Thymus (tissue), 11 donors: Measurements from ENCODE around the gene MAPRE2. TPM values are rescaled to one million over a fixed set of nuclear protein-coding genes. Genes with fewer than 3 reads are reported as not detected.

Experiments used
- DNase-seq, 9 donors: peaks; one replicate each; pipeline ENCODE4 v3.0.0-alpha.2; 2013; ENCODE audit warnings: low spot score in 9 of 9, low read depth in 6 of 9, missing footprints in 1 of 9
- H3K27ac ChIP-seq, 2 donors: one replicate each; pipeline ENCODE4 v1.5.1; 2013; ENCODE audit warnings: control low read depth in 1 of 2, low read depth in 1 of 2, low read length in 1 of 2, mild to moderate bottlenecking in 1 of 2, moderate library complexity in 1 of 2
- H3K27me3 ChIP-seq, 2 donors: one replicate each; pipeline ENCODE4 v1.5.1; 2013; ENCODE audit warnings: low read length in 1 of 2; ENCODE audit not compliant: control insufficient read depth in 2 of 2, insufficient read depth in 1 of 2
- H3K36me3 ChIP-seq, 2 donors: one replicate each; pipeline ENCODE4 v1.5.1; 2013; ENCODE audit warnings: low read length in 1 of 2, mild to moderate bottlenecking in 1 of 2, moderate library complexity in 1 of 2; ENCODE audit not compliant: control insufficient read depth in 2 of 2, insufficient read depth in 2 of 2
- H3K4me1 ChIP-seq, 2 donors: one replicate each; pipeline ENCODE4 v1.5.1; 2013; ENCODE audit warnings: low read length in 2 of 2; ENCODE audit not compliant: control insufficient read depth in 2 of 2, insufficient read depth in 2 of 2
- H3K4me3 ChIP-seq, 2 donors: one replicate each; pipeline ENCODE4 v1.5.1; 2013; ENCODE audit warnings: low read length in 2 of 2, control low read depth in 1 of 2, mild to moderate bottlenecking in 1 of 2
- H3K9me3 ChIP-seq, 2 donors: one replicate each; pipeline ENCODE4 v1.5.1; 2013; ENCODE audit warnings: low read length in 1 of 2, mild to moderate bottlenecking in 1 of 2; ENCODE audit not compliant: control insufficient read depth in 2 of 2, insufficient read depth in 1 of 2
- WGBS: extraction: QIAGEN DNeasy Blood & Tissue Kit; methylation state at CpG from one replicate; pipeline ENCODE4 v1.1.7; 2013; 5-methylcytosine and 5-hydroxymethylcytosine counted together
- polyA plus RNA-seq: library from polyadenylated mRNA; stranded (reverse); fragments of 200-250 nt; gene quantifications from one replicate; pipeline ENCODE4 v1.2.3, GENCODE V29; 2013
- total RNA-seq: library from RNA; stranded (reverse); fragments of 120-200 nt; gene quantifications from one replicate; pipeline ENCODE4 v1.2.4, GENCODE V29; 2013
- donor health status: healthy.

Gene MAPRE2
- total and polyA plus RNA-seq, 2 donors = 41.2 to 55.2 TPM

DNA sequence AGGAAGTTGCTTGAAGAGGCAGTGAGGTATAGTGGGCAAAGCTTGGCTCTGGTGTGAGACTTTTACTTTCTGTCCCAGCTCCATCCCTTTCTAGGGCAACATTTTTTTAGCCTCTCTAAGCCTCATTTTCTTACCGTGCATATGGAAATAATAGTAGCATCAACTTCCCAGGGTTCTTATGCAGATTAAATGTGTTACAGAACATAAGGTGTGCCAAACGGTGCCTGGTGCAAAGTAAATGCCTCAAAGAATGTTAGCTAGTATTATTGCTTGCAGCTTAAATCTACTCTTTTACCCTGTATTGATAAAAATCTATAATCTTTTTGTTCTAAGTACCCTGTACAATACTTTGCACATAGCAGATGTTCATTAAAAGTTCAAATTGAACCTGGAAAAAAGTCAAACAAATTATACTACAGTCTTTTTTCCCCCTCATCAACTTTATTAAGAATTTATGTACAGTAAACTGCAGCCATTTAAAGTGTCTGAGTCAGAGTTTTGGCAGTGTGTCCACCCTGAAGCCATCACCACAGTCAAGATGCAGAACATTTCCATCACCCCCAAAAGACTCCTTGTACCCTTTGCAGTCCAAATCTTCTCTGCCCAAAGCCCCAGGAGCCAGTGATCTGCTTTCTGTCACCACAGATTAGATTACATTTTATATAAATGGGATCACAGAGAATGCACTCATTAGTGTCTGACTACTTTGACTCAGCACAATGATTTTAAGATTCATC is 10.6 kb downstream of the MAPRE2 start:
- no peak for DNase-seq
- Histone ChIP-seq H3K36me3 (peaks cover 6% of the 10 kb centered on the region in 2 donors), H3K4me3 (no peak overlapping the region), H3K27ac (no peak overlapping the region), H3K4me1 (peaks cover 23 to 26% of the 10 kb centered on the region in 2 donors), H3K27me3 (no peaks in the 10 kb centered on the region), H3K9me3 (peaks cover 0 to 3% of the 10 kb centered on the region in 2 donors)
- WGBS = 99% methylated on average over 2 of the region's 2 CpGs

DNA sequence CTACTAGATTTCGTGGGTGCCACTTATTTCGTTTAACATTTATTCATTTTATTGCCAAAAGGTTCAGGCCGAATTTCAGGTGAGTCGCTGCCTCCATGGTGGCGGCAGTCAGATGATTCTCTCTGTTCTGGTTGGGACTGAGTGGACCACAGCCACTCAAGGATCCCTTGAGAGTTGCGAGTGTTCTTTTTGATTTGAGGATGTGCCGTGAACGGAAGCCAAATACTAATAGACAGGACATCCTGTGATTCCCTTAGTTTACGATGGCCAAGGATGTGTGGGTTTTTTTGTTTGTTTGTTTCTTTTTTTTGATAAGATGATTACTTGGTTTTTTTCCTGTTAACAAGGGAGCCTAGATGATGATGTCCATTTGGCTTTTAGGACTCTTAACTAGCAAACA is 13.2 kb downstream of the MAPRE2 start:
- H3K27ac ChIP-seq = no peak overlapping the region
- H3K9me3 ChIP-seq = peaks cover 0 to 3% of the 10 kb centered on the region in 2 donors
- peaks cover 0 to 3% of the 10 kb centered on the region in 2 donors for H3K36me3 ChIP-seq
- peaks cover 20 to 21% of the 10 kb centered on the region in 2 donors for H3K4me1 ChIP-seq
- DNase-seq = no peak
- H3K27me3 ChIP-seq = no peaks in the 10 kb centered on the region
- 97% methylated on average over 9 of the region's 9 CpGs for WGBS
- H3K4me3 ChIP-seq = no peak overlapping the region

DNA sequence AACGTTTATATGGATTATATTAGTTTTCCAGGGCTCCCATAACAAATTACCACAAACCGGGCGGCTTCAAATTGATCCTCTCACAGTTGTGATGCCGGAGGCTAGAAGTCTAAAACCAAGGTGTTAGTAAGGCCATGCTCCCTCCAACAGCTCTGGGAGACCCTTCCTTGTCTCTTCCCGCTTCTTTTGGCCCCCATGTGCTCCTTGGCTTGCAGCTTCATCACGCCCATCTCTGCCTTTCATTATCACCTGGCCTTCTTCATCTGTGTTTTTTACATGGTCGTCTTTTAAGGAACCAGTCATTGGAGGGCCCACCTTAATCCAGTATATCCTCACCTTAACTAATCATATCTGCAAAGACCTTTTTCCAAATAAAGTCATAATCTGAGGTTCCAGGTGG is 13.9 kb downstream of the MAPRE2 start:
- Histone ChIP-seq H3K4me3 (no peak overlapping the region), H3K36me3 (peaks cover 0 to 3% of the 10 kb centered on the region in 2 donors), H3K4me1 (peaks cover 17 to 20% of the 10 kb centered on the region in 2 donors), H3K27ac (no peak overlapping the region), H3K9me3 (peaks cover 0 to 3% of the 10 kb centered on the region in 2 donors), H3K27me3 (no peaks in the 10 kb centered on the region)
- 98% methylated on average over 7 of the region's 7 CpGs for WGBS
- no peak for DNase-seq

DNA sequence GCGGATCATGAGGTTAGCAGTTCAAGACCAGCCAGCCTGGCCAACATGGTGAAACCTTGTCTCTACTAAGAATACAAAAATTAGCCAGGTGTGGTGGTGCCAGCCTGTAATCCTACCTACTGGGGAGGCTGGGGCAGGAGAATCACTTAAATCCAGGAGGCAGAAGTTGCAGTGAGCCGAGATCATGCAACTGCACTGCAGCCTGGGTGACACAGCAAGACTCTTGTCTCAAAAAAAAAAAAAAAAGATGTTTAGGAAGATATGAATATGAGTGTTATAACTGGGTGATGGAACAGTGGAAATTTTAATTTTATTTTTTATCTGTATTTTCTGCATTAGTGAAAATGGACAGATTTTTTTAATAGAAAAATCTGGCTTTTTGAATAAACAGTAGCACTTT is 14.5 kb downstream of the MAPRE2 start:
- Histone ChIP-seq H3K4me1 (peaks cover 12 to 15% of the 10 kb centered on the region in 2 donors), H3K9me3 (peaks cover 0 to 3% of the 10 kb centered on the region in 2 donors), H3K27me3 (no peaks in the 10 kb centered on the region), H3K36me3 (peaks cover 0 to 3% of the 10 kb centered on the region in 2 donors), H3K27ac (no peak overlapping the region), H3K4me3 (no peak overlapping the region)
- no peak for DNase-seq
- whole genome bisulfite sequencing = 96% methylated on average over 2 of the region's 2 CpGs

DNA sequence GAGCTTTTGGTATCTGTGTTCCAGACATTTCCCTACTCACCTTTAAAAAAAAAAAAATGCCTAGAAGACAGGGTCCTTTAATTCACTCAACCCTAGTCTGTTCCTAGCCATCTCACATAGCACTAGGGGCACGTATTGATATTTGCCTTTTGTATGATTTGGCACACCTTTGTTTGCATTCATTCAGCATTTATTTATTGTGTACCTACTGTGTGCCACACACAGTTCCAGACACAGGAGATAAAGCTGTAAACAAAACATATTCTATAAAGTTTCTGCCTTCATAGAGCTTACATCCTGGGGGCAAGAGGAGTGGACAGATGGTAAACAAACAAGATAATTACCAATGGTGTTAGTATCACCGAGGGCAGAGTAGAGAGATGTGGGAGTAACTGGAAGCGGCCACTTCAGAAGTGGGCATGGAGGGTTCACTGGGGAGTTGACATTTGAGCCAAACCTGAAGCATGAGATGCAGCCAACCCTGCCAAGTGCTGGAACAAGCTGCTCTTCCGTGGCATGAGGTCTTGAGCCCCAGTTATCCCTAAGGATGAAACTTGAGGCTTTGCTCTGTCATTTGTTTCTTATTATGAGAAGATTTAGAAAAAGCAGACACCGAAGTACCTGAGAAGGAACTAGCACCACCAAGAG is 18.2 kb downstream of the MAPRE2 start:
- Histone ChIP-seq H3K4me1 (peaks cover 2 to 3% of the 10 kb centered on the region in 2 donors), H3K36me3 (peaks cover 0 to 3% of the 10 kb centered on the region in 2 donors), H3K4me3 (no peak overlapping the region), H3K9me3 (peaks cover 0 to under 1% of the 10 kb centered on the region in 2 donors), H3K27me3 (no peaks in the 10 kb centered on the region), H3K27ac (no peak overlapping the region)
- DNase-seq = no peak
- WGBS = 97% methylated on average over 5 of the region's 5 CpGs

DNA sequence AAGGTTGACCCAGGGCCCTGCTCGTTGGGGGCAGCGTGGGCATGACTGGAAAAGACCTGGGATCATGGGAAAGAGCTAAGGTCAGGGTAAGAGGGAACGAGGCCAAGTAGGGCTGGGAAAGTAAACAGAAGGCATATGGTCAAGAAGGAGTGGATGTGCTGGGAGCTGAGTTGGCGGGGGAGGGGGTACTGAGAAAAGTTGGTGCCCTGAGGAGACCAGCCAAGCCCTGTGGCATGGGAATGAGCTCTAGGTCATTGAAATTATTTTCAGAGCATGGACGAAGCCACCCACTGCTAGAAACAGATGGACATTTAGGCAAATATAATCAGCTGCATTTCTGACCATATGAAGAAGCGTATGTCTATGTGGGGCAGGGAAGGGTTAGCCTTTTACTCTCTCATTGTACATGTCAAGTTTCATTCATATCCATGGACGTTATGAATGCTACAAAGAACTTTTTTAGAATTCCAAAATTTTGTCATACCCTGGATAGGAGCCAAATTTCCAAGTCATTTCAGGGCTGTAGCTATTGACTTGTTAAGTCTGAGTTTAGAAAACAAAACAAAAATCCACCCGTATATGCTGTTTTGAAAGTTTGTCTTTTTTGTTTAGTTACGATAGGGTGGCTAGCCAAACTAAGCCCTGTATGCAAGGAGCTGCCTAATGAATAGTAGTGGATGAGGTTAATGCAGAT is 19.1 kb downstream of the MAPRE2 start:
- Histone ChIP-seq H3K4me3 (no peak overlapping the region), H3K27ac (no peak overlapping the region), H3K4me1 (peaks cover 0 to 2% of the 10 kb centered on the region in 2 donors), H3K36me3 (no peaks in the 10 kb centered on the region), H3K27me3 (no peaks in the 10 kb centered on the region), H3K9me3 (no peaks in the 10 kb centered on the region)
- DNase-seq = no peak
- WGBS = 97% methylated on average over 9 of the region's 9 CpGs

DNA sequence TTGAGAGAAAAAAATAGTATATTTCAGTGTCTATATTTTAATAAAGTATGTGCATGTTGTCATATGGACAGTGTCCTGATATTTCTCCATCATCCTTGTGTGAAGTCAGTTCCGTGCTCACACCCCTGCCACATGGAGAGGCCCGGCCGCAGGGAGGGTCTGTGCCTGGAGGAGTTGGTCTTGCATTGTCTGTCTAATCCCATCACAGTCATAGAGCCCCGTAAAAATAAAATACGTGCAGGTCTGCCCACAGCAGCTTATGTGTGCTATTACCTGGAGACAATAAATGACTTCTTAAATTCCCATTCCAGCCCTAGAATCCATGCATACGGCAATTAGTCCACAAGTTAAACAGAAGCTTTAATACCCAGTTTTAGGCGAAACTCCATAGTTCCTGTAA is 20.1 kb downstream of the MAPRE2 start:
- H3K4me1 ChIP-seq = peaks cover 0 to 2% of the 10 kb centered on the region in 2 donors
- no peaks in the 10 kb centered on the region for H3K27me3 ChIP-seq
- H3K27ac ChIP-seq = no peak overlapping the region
- H3K36me3 ChIP-seq = no peaks in the 10 kb centered on the region
- no peak for DNase-seq
- no peak overlapping the region for H3K4me3 ChIP-seq
- H3K9me3 ChIP-seq = no peaks in the 10 kb centered on the region
- WGBS = 98% methylated on average over 7 of the region's 7 CpGs

DNA sequence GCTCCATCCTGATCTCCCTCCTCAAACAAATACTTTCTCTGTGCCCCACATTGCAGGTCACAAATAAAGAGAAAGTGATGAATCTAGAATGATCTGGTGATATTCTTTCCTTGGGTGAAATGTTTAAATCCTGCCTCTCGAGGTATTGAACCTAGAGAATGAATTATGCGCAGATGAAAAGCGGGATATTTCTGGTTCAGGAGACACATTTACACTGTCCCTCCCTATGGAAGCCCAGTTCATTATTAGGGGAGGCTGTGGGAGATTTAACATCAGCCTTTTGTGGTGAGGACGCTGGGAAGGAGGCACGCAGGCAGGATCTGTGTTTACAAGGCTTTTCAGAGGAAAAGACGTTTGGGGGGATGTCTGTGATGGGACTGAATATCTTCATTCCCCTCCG is 20.6 kb downstream of the MAPRE2 start:
- Histone ChIP-seq H3K27ac (no peak overlapping the region), H3K4me1 (peaks cover 0 to 2% of the 10 kb centered on the region in 2 donors), H3K9me3 (no peaks in the 10 kb centered on the region), H3K27me3 (no peaks in the 10 kb centered on the region), H3K4me3 (no peak overlapping the region), H3K36me3 (no peaks in the 10 kb centered on the region)
- DNase-seq = no peak
- WGBS = 95% methylated on average over 7 of the region's 7 CpGs

DNA sequence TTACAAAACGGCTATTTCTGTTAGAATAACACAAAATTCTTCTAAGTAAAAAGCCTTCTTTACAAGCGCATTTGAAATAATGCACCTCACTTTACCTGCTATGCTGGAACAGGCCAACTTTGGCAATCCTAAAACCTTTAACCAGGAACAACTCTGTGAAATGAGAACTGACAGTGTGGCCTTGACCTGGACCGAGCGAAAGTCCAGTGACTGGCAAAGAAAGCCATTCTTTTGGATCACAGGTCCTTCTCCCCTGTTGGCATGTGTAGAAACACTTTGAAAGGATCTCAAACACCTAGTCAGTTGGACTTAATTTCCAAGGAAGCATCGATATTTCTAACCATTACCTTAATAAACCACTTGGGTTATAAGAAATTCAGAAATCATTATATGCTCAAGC is 21.2 kb downstream of the MAPRE2 start:
- Histone ChIP-seq H3K27me3 (no peaks in the 10 kb centered on the region), H3K4me3 (no peak overlapping the region), H3K9me3 (no peaks in the 10 kb centered on the region), H3K27ac (no peak overlapping the region), H3K4me1 (peaks cover 0 to 2% of the 10 kb centered on the region in 2 donors), H3K36me3 (no peaks in the 10 kb centered on the region)
- no peak for DNase-seq
- WGBS = over 99% methylated on average over 5 of the region's 5 CpGs
